ENCODE results near the gene MDFI. TPM values are rescaled to one million over a fixed set of nuclear protein-coding genes. Genes with fewer than 3 reads are reported as not detected.

The MDFI gene
- total RNA-seq, 1 donor = 0.09 TPM

DNA sequence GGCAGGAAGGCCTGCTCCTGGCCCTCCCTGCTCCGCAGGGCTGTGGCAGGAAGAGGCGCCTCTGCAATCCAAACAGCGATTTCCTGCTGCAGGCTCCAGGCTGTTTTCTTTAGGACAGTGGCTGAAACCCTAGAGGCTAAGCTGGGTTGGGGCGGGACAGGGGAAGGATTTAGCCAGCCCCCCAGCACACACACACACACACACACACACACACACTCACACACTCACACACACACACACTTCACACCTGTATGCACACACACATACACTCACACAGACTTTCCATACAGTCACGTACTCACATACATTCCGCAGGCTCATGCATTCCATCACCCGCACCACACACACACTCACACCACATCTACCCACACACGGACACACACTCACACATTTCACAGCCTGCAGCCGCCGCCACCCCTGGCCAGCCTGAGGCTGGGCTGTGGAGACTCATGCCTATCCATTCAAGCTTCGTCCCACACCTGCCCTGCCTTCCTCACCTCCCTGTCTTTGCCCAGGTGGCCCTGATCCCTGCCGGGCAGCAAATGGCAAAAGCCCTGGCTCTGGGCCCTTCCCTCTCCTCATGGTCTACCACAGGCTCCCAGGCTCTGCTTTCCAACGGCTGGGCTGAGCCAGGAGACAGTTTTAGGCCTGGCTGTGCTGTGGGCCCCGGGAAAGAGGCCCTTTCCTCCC, 17.9 kb downstream of the MDFI start:
- DNase-seq (ENCODE audit: low read depth) = no peak
- TF ChIP-seq, protein P1, sequence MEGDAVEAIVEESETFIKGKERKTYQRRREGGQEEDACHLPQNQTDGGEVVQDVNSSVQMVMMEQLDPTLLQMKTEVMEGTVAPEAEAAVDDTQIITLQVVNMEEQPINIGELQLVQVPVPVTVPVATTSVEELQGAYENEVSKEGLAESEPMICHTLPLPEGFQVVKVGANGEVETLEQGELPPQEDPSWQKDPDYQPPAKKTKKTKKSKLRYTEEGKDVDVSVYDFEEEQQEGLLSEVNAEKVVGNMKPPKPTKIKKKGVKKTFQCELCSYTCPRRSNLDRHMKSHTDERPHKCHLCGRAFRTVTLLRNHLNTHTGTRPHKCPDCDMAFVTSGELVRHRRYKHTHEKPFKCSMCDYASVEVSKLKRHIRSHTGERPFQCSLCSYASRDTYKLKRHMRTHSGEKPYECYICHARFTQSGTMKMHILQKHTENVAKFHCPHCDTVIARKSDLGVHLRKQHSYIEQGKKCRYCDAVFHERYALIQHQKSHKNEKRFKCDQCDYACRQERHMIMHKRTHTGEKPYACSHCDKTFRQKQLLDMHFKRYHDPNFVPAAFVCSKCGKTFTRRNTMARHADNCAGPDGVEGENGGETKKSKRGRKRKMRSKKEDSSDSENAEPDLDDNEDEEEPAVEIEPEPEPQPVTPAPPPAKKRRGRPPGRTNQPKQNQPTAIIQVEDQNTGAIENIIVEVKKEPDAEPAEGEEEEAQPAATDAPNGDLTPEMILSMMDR (IDR thresholded peaks at IDR 0.05; ENCODE audit: insufficient read depth, low read length) = no peak
- H3K4me3 ChIP-seq (ENCODE audit: low read depth, low read length) = no peak overlapping the region

DNA sequence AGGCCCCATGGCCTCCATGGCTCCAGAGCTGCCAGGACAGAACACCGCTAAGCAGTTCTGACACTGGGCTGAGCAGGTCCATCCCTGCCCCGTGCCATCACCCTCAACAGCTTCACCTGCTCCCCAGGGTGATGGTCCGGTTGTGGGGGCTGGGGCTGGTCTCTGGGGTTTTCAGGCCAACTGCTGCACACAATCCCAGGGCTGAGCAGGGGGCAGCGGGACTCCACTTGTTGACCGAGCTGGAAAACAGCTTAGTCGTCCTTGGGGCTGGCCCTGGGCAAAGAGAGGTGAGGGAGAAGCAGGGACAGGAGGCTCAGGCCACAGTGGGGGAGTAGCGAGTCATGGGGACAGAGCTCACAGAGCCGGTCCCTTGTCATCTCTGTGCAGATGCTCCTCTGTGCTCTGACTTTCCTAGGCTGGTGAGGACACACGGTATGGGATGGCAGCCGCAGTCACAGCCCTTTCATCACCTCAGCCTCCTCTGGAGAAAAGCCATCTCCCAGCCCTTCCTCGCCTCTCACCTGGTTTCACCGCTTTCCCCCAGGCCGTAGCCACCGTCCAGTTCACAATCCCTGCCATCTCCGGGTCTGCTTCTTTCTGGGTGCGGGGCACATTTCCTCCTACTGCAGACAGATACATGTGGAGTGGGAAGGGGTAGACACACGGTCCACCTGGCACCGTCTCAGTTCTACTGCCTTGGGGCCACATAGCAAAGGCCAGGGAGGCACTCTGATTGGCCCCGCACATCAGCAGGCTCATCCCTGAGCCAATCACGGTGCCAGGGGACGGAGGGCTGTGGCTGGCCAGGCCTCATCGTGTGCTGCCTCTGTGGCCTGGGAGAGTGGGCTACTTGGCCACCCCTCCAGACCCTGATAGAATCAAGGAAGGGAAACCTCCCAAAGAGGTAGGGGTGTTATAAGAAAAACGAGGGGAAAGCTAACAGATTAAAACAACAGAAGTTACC, 19.1 kb downstream of the MDFI start:
- H3K4me3 ChIP-seq (ENCODE audit: low read depth, low read length) = no peak overlapping the region
- no peak for DNase-seq (ENCODE audit: low read depth)
- TF ChIP-seq, protein P1 (IDR thresholded peaks at IDR 0.05; ENCODE audit: insufficient read depth, low read length) = no peak

DNA sequence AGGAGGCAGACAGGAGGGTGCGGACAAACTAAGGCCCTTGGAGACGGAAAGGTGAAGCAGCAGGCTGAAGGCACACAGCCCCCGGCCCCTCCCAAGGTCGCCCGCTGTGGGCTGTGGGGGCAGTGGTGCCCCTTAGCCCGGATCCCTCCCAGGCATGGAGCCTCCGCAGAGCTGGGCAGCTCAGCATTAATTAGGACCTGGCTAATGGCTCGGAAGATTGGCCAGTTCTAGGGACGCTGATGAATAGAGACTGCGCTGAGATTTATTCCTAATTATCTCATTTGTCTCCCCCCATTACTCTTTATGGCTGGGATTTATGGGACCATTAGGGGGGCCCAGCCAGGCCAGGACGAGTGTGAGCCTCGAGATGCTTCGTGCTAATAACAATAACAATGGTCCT, 20.4 kb downstream of the MDFI start:
- TF ChIP-seq, protein P1 (IDR thresholded peaks at IDR 0.05; ENCODE audit: insufficient read depth, low read length) = no peak
- no peak for DNase-seq (ENCODE audit: low read depth)
- no peak overlapping the region for H3K4me3 ChIP-seq (ENCODE audit: low read depth, low read length)

DNA sequence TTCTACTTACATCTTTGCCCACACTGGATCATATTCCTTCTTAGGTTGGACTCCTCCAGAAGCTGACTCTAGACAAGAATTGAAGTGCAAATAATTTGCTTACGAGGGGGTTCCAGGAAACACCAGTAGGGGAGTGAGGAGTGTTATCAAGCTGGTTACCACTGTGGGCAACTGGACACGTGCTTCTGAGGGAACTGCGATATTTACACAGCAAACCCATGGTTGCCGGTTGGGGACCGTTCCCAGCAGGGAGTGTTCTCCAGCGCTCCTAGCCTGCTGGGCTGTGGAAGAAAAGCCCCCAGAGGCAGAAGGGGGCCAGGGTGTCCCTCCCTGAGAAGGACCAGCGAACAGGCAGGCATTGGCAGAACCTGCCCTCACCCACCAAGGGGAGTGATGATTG, 21.7 kb downstream of the MDFI start:
- TF ChIP-seq, protein P1 (IDR thresholded peaks at IDR 0.05; ENCODE audit: insufficient read depth, low read length) = no peak
- no peak for DNase-seq (ENCODE audit: low read depth)
- H3K4me3 ChIP-seq (ENCODE audit: low read depth, low read length) = no peak overlapping the region

DNA sequence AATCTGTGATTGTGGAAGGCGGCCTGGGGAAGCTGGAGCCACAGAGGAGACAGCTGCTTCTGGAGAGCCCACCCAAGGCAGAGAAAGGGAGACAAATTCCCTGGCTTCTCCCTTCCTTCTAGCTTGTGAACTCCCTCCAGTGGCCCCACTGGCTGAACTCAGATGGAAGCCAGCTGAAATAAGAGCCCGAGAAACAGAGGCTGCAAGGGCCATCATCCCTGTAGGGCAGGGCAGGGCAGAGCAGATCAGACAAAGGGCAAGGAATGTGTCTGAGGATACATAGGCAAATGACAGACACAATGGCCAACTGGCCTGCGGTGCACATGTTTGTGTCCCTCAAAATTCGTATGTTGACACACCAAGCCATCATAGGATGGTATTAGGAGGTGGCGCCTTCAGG, 25.3 kb downstream of the MDFI start:
- TF ChIP-seq, protein P1 (IDR thresholded peaks at IDR 0.05; ENCODE audit: insufficient read depth, low read length) = no peak
- H3K4me3 ChIP-seq (ENCODE audit: low read depth, low read length) = no peak overlapping the region
- no peak for DNase-seq (ENCODE audit: low read depth)

DNA sequence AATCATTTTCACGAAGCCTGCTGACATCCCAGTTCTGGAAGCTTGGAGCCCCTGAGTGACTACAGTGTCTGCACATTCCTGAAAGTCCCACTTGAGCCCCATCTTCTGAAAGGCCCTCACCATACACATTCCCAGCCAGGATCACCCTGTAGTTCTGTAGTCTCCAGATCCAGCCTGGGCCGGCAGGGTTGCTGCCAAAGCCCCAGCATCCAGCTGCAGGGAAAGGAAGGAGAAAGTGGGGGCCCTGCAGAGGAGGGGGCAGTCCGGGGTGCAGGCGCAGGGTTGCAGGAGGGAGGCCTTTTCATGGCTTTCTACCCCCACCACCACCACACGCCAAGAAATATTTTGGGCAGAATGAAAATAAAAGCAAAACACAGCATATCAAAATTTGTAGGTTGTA, 26.0 kb downstream of the MDFI start:
- TF ChIP-seq, protein P1 (IDR thresholded peaks at IDR 0.05; ENCODE audit: insufficient read depth, low read length) = no peak
- H3K4me3 ChIP-seq (ENCODE audit: low read depth, low read length) = no peak overlapping the region
- DNase-seq (ENCODE audit: low read depth) = no peak

Measured in fibroblast of the aortic adventitia (primary cell).